COLO668 (cell line): ENCODE data around the gene HEPH.
"Not testable (repeated sequence)": the region's sequence is repeated elsewhere in the genome, so short reads cannot be mapped to it uniquely, and the experiment has no call there.

Source experiments
- DNase-seq: peaks from one replicate; lab custom pipeline; 2025; ENCODE audit not compliant: unreplicated experiment; lab: John Stamatoyannopoulos, UW

Gene HEPH

DNA sequence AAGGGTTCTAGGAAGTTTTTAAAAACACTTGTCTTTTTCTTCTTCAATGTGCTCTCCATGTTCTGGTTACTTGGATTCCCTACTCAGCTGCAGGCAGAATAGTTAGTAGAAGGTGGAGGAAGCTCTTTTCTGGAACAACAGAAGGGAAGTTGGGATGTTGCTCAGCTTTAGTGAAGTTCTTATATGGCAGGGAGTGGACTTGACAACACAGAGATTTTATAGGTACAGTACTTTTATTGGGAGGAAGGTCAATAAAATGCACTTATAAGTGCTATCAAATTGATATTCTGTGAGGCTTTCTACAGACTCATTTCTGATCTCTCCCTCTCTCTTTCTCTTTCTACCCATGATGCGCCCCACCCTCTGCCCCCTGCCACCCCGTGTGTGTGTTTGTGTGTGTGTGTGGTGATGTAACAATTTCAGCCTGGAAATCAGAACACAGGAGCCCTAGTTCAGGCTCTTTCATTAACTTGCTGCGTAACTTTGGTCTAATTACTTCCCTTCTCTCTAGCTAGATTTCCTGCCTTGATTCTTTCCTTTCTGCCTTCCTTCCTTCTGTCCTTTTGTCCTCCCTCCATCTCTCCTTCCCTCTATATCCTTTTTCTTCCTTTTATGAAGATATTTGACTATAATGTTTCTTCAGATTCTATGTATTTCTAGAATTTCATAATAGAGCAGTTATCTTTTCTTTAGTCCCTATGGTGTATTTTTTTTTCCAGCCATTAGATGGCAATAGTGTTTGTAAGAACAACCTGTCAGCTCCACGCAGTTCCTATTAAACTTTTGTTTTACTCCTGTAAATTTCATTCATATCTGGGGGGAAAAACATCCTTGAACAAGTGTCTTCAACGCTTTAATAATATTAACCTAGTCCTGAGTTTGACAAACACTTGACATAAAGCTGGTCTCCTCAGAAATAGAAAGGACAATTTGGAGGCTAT lies 37.1 kb downstream of the HEPH start:
- no peak for DNase-seq

DNA sequence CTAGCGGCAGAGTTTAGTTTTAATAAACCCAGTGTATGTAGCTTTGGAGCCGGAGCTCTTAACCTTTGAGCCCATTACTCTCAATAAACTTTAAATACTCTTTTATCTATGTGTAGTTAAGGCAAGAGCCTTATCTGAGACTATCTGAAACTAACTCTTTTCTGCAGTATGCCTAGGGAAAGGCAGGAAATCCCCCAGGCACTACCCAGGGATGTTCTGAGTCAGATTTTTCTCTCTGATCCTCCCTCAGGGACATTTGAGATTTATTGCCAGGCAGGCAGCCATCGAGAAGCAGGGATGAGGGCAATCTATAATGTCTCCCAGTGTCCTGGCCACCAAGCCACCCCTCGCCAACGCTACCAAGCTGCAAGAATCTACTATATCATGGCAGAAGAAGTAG lies 39.1 kb downstream of the HEPH start:
- no peak for DNase-seq

DNA sequence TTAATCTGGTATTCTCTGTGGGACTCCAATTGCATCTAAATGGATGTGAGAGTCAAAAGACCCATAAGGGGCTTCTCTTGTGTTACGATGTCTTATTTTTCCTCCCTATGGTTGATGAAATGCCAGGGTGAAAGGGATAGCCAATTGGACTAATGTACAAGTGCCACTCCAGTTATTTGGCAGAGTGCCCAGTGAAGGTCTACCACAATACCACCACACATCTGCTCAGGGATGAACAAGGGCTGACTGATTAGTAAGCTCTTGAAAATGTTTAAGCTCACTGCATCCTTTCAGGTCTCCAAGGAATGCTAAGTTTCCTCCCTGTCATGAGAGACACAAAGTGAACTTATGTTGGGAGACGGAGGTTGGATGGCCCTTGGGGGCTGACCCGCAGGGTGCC lies 57.8 kb downstream of the HEPH start:
- DNase-seq = peak; percentile 0

DNA sequence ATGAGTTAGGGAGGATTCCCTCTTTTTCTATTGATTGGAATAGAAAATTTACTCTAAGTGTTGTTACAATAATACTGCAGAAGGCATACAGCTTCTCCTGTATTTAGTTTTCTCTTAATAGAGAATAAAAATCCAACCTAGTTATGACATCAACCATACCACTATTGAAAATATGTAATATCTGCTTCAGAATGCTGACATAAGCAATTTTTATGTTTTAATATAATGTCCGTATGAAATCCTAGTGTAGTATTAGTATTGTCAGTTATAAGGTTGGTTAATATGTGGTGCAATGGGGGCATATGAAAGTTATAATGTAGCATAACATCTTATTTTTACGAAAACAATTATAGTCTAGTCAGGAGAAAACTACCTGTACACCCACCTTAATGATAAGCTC lies 68.2 kb downstream of the HEPH start:
- no peak for DNase-seq

DNA sequence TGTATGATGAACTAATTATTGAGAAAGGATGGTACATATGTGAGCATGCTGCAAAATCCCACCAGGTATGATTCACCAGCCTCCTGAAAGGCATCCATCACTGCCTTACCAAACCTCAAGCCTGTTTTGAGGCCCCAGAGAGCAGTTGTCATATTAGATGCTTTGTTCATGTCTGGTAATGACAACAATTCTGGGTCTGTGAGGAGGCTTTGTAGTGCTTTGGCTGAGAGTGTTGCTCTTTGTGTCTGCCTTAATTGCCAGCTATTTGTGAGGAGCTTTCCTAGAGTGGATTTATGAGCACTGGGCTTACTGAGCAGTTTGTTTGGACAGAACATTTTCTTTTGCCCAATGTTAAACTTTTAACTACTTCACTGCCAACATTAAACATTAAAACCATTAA lies 69.2 kb downstream of the HEPH start:
- no peak for DNase-seq

DNA sequence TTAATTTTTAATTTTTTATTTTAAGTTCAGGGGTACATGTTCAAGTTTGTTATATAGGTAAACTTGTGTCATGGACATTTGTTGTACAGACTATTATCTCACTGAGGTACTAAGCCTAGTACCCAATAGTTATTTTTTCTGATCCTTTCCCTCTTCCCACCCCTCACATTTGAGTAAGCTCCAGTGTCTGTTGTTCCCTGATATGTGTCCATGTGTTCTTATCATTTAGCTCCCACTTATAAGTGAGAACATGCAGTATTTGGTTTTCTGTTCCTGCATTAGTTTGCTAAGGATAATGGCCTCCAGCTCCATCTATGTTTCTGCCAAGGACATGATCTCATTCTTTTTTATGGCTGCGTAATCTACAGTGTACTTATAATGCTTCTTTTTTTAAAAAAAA lies 69.9 kb downstream of the HEPH start:
- not testable (repeated sequence) for DNase-seq

DNA sequence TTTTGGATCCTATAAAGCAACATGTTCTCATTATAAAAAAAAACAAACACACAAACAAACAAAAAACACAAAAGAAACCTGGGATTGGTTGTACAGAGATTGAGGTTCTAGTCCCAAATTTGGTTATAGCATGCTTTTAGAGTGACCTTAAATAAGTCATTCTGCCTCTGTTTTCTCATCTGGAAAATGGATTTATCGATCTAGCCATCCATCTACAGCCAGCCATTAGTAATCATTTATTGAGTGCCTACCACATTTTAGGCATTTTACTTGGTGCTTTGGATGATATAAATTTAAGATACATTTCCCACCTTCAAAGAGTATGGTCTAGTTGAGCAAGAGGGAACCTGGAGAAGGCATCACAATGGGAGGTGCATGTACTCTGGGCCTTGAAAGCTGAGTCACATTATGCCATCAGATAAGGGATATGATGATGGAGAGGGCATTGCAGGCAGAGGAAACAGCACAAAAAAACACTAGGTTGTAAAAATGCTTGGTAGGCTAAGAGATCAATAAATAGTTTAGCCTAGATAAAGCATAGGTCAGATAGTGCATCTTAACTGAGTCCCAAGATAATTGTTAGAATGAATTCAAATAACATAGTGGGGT lies 91.4 kb downstream of the HEPH start:
- DNase-seq = no peak

DNA sequence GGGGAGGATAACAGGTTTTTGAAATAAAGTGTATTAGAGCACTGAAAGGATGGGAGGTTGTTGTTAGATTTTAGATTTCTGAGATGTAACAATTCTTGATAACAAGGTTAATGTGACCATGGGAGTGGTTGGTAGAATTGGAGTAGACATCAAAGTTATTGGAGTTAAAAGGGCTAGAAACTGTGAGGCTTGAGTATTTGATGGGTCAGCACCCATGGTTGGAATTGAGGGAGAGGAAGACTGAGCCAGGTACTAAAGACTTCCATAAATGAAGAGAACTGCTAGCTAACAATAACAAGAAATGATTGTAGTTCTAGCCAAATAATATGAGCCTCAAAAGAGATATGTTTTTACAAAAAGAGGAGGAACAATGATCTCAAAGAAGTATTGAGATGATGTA lies 98.8 kb downstream of the HEPH start:
- no peak for DNase-seq
